H1 (cell line): ENCODE data around the gene ZNF516. TPM values are rescaled to one million over a fixed set of nuclear protein-coding genes. Genes with fewer than 3 reads are reported as not detected.
A peak's percentile ranks its signal among the peaks of the same experiment; 100 is the strongest.

ENCODE experiments used
- CTCF ChIA-PET: fragments of 300-600 bp; sonication (Branson Sonifier 250); formaldehyde crosslinking; loops from one replicate; lab custom pipeline; 2021; ENCODE audit not compliant: partially characterized antibody; lab: Charles Lee
- POLR2A ChIA-PET: fragments of 300-600 bp; sonication (Branson Sonifier 250); formaldehyde crosslinking; loops from one replicate; lab custom pipeline; 2021; ENCODE audit warnings: inconsistent platforms; ENCODE audit not compliant: partially characterized antibody; lab: Charles Lee
- DNase-seq, 2 experiments: peaks; one replicate each; pipeline versions ENCODE4 v3.0.0 to v3.0.0-alpha.2; 2010 to 2022; ENCODE audit warnings: low spot score in 2 of 2, low read depth in 1 of 2, mixed read lengths in 1 of 2
- FAIRE-seq: peaks from 2 replicates; lab custom pipeline; 2011; peaks lifted over from hg19 to GRCh38; lab: Jason Lieb, UNC
- H2AFZ ChIP-seq: 2 replicates; pipeline ENCODE4 v1.8.1; 2012; ENCODE audit warnings: low read length, inconsistent platforms
- H2AK5ac ChIP-seq: 2 replicates; pipeline ENCODE4 v1.6.1; 2013; ENCODE audit warnings: low read depth, low read length
- H2BK120ac ChIP-seq: replicated peaks from 2 replicates; pipeline ENCODE3; 2013; ENCODE audit warnings: low read depth, low read length, inconsistent platforms
- H2BK12ac ChIP-seq: 2 replicates; pipeline ENCODE4 v1.6.1; 2013; ENCODE audit warnings: low read depth, low read length
- H2BK15ac ChIP-seq: 2 replicates; pipeline ENCODE4 v1.6.1; 2013; ENCODE audit warnings: low read length
- H2BK20ac ChIP-seq: 2 replicates; pipeline ENCODE4 v1.6.1; 2013; ENCODE audit warnings: low read length
- H2BK5ac ChIP-seq: 2 replicates; pipeline ENCODE4 v1.6.1; 2013; ENCODE audit warnings: low read depth, low read length
- H3K14ac ChIP-seq: 2 replicates; pipeline ENCODE4 v1.6.1; 2013; ENCODE audit warnings: inconsistent platforms; ENCODE audit not compliant: insufficient read length
- H3K18ac ChIP-seq: 2 replicates; pipeline ENCODE4 v1.6.1; 2013; ENCODE audit warnings: low read length; ENCODE audit errors: extremely low read depth
- H3K23ac ChIP-seq: 2 replicates; pipeline ENCODE4 v1.6.1; 2013; ENCODE audit warnings: inconsistent platforms; ENCODE audit not compliant: insufficient read length
- H3K23me2 ChIP-seq: 2 replicates; pipeline ENCODE4 v1.6.1; 2013; ENCODE audit warnings: low read depth, low read length
- H3K27ac ChIP-seq: 2 replicates; pipeline ENCODE4 v1.6.1; 2011; ENCODE audit warnings: low read depth, low read length, inconsistent platforms
- H3K27me3 ChIP-seq, 4 experiments: replicated peaks in 1 of 4; 1 replicate in 1 of 4; 2 replicates in 3 of 4; pipeline versions ENCODE4 v1.6.1 to v1.8.1; 2011 to 2013; ENCODE audit warnings: low read length in 3 of 4, mild to moderate bottlenecking in 3 of 4, inconsistent platforms in 2 of 4, mixed read lengths in 2 of 4, moderate library complexity in 1 of 4; ENCODE audit not compliant: control insufficient read depth in 3 of 4, insufficient read depth in 3 of 4; ENCODE audit errors: extremely low read depth in 1 of 4
- H3K36me3 ChIP-seq, 4 experiments: 2 replicates each; pipeline versions ENCODE4 v1.6.1 to v1.8.1; 2011 to 2013; ENCODE audit warnings: mild to moderate bottlenecking in 4 of 4, low read length in 3 of 4, moderate library complexity in 2 of 4, control low read depth in 1 of 4, inconsistent platforms in 1 of 4; ENCODE audit not compliant: insufficient read depth in 4 of 4, control insufficient read depth in 2 of 4
- H3K4ac ChIP-seq: replicated peaks from 2 replicates; pipeline ENCODE3; 2013; ENCODE audit warnings: low read length, low read depth, mixed read lengths, inconsistent platforms; ENCODE audit not compliant: insufficient read length
- H3K4me1 ChIP-seq, 4 experiments: replicated peaks in 1 of 4; 1 replicate in 1 of 4; 2 replicates in 3 of 4; pipeline versions ENCODE4 v1.6.1 to v1.8.1; 2011 to 2013; ENCODE audit warnings: low read length in 3 of 4, inconsistent platforms in 2 of 4, mixed read lengths in 1 of 4; ENCODE audit not compliant: insufficient read depth in 4 of 4, control insufficient read depth in 3 of 4
- H3K4me2 ChIP-seq, 2 experiments: 2 replicates each; pipeline versions ENCODE4 v1.6.1 to v1.8.1; 2011 to 2013; ENCODE audit warnings: low read depth in 2 of 2, low read length in 2 of 2, control low read depth in 1 of 2, inconsistent platforms in 1 of 2, mild to moderate bottlenecking in 1 of 2; ENCODE audit not compliant: insufficient read depth in 1 of 2
- H3K4me3 ChIP-seq, 4 experiments: fragments of 200-600, 300-600 bp in 1 of 4; sonication (generic), shearing (Covaris generic), sonication (Bioruptor Twin) in 1 of 4; 2 replicates each; pipeline versions ENCODE4 v1.5.1 to v1.8.1; 2011 to 2016; ENCODE audit warnings: low read length in 4 of 4, low read depth in 3 of 4, control low read depth in 2 of 4, inconsistent platforms in 2 of 4, mild to moderate bottlenecking in 2 of 4, mixed read lengths in 1 of 4, moderate library complexity in 1 of 4; ENCODE audit not compliant: insufficient read depth in 2 of 4; ENCODE audit errors: extremely low read depth in 1 of 4
- H3K56ac ChIP-seq: replicated peaks from 2 replicates; pipeline ENCODE3; 2013; ENCODE audit warnings: low read depth, mild to moderate bottlenecking, mixed read lengths, low read length, inconsistent platforms; ENCODE audit not compliant: insufficient read length
- H3K79me1 ChIP-seq: 2 replicates; pipeline ENCODE4 v1.6.1; 2013; ENCODE audit warnings: low read depth, low read length, control low read depth
- H3K79me2 ChIP-seq, 2 experiments: 2 replicates each; pipeline versions ENCODE4 v1.6.1 to v1.8.1; 2012 to 2013; ENCODE audit warnings: low read length in 2 of 2, mild to moderate bottlenecking in 2 of 2, inconsistent platforms in 1 of 2; ENCODE audit not compliant: insufficient read depth in 2 of 2, control insufficient read depth in 1 of 2
- H3K9ac ChIP-seq, 4 experiments: replicated peaks in 1 of 4; 1 replicate in 1 of 4; 2 replicates in 3 of 4; pipeline versions ENCODE4 v1.6.1 to v1.8.1; 2011 to 2013; ENCODE audit warnings: low read depth in 3 of 4, low read length in 3 of 4, control low read depth in 2 of 4, mild to moderate bottlenecking in 2 of 4, moderate library complexity in 2 of 4, inconsistent platforms in 1 of 4; ENCODE audit errors: extremely low read depth in 1 of 4
- H3K9me3 ChIP-seq, 2 experiments: 2 replicates each; pipeline versions ENCODE4 v1.6.1 to v1.8.1; 2012 to 2013; ENCODE audit warnings: mild to moderate bottlenecking in 2 of 2, moderate library complexity in 2 of 2, control low read depth in 1 of 2, inconsistent platforms in 1 of 2, low read depth in 1 of 2, low read length in 1 of 2, mixed read lengths in 1 of 2; ENCODE audit not compliant: insufficient read depth in 2 of 2
- H4K20me1 ChIP-seq, 2 experiments: replicated peaks in 1 of 2; 2 replicates each; pipeline versions ENCODE3 to v1.8.1; 2011 to 2013; ENCODE audit warnings: inconsistent platforms in 2 of 2, low read length in 2 of 2, mild to moderate bottlenecking in 1 of 2; ENCODE audit not compliant: insufficient read depth in 2 of 2, control insufficient read depth in 1 of 2
- H4K5ac ChIP-seq: 2 replicates; pipeline ENCODE4 v1.6.1; 2013; ENCODE audit warnings: low read length, low read depth, mixed read lengths, inconsistent platforms; ENCODE audit not compliant: insufficient read length
- H4K8ac ChIP-seq: 2 replicates; pipeline ENCODE4 v1.8.0; 2013; ENCODE audit warnings: mild to moderate bottlenecking, moderate library complexity, low read length, inconsistent platforms; ENCODE audit not compliant: insufficient read depth; ENCODE audit errors: extremely low read depth
- H4K91ac ChIP-seq: replicated peaks from 2 replicates; pipeline ENCODE3; 2013; ENCODE audit warnings: low read length, mixed read lengths, inconsistent platforms; ENCODE audit not compliant: insufficient read length
- CTBP2 ChIP-seq: IDR thresholded peaks from 2 replicates; pipeline ENCODE4 v1.7.0; 2011; ENCODE audit warnings: borderline replicate concordance, mild to moderate bottlenecking, moderate library complexity, mixed read lengths, low read length; ENCODE audit not compliant: insufficient read depth, insufficient read length
- RFX5 ChIP-seq: IDR thresholded peaks from 2 replicates; pipeline ENCODE4 v1.6.1; 2011; ENCODE audit warnings: low read depth, low read length, improper control_type of control experiment, borderline replicate concordance
- RNF2 ChIP-seq: fragments of 200-900, 300-1000 bp; sonication (generic); IDR thresholded peaks from 2 replicates; pipeline ENCODE4 v1.7.1; 2016; ENCODE audit warnings: borderline replicate concordance, low read depth, mild to moderate bottlenecking, antibody characterized with exemption, low read length; ENCODE audit not compliant: poor library complexity, severe bottlenecking; ENCODE audit errors: missing control alignments
- SP1 ChIP-seq: IDR thresholded peaks from 2 replicates; pipeline ENCODE4 v1.6.1; 2011; ENCODE audit warnings: low read depth, low read length
- SP2 ChIP-seq: IDR thresholded peaks from 2 replicates; pipeline ENCODE4 v1.6.1; 2012; ENCODE audit warnings: mild to moderate bottlenecking, low read length, inconsistent platforms
- TAF1 ChIP-seq: IDR thresholded peaks from 2 replicates; pipeline ENCODE4 v1.6.1; 2011; ENCODE audit warnings: mild to moderate bottlenecking, low read depth, low read length
- TBP ChIP-seq: IDR thresholded peaks from 2 replicates; pipeline ENCODE4 v1.6.1; 2011; ENCODE audit warnings: low read depth, low read length, improper control_type of control experiment
- ZNF274 ChIP-seq: IDR thresholded peaks from 2 replicates; pipeline ENCODE4 v1.7.0; 2012; ENCODE audit warnings: low read length, borderline replicate concordance; ENCODE audit errors: extremely low read depth
- WGBS, 2 experiments: shearing (Covaris generic) in 1 of 2; methylation state at CpG; one replicate each; pipeline versions ENCODE4 v1.1.6 to v1.1.7; 2013 to 2015; ENCODE audit warnings: low lambda C conversion rate in 2 of 2, mixed read lengths in 2 of 2, inconsistent platforms in 1 of 2, low coverage in 1 of 2, missing lambda C conversion rate in 1 of 2; ENCODE audit not compliant: insufficient replicate concordance in 2 of 2, insufficient coverage in 1 of 2, insufficient read length in 1 of 2; ENCODE audit errors: extremely low coverage in 1 of 2, missing lambda C conversion rate in 1 of 2; 5-methylcytosine and 5-hydroxymethylcytosine counted together
- polyA plus RNA-seq, 7 experiments: library from polyadenylated mRNA; depleted of rRNA in 3 of 7; stranded (reverse) in 5 of 7; unstranded in 2 of 7; fragments of >200 nt in 5 of 7; fragments of 200-250 nt in 2 of 7; gene quantifications; 1 replicate in 5 of 7; 2 replicates in 1 of 7; 4 replicates in 1 of 7; pipeline versions ENCODE4 v1.2.1 to v1.2.3, GENCODE V29; 2011 to 2013; ENCODE audit warnings: missing spikeins in 2 of 7, mixed read lengths in 2 of 7
- total RNA-seq: library from RNA; stranded (reverse); fragmentation: NEBNext Ultra II Directional; extraction: Animal tissue kit (Norgen Biotek cat#: 25700); gene quantifications from 2 replicates; pipeline ENCODE4 v1.2.1, GENCODE V29; 2021

Gene ZNF516
- total and polyA plus RNA-seq, 2 of the 8 experiments (the other 6 are each of a cell fraction or from before 2014, with no cell fraction given) = 7.3 to 17.0 TPM

DNA sequence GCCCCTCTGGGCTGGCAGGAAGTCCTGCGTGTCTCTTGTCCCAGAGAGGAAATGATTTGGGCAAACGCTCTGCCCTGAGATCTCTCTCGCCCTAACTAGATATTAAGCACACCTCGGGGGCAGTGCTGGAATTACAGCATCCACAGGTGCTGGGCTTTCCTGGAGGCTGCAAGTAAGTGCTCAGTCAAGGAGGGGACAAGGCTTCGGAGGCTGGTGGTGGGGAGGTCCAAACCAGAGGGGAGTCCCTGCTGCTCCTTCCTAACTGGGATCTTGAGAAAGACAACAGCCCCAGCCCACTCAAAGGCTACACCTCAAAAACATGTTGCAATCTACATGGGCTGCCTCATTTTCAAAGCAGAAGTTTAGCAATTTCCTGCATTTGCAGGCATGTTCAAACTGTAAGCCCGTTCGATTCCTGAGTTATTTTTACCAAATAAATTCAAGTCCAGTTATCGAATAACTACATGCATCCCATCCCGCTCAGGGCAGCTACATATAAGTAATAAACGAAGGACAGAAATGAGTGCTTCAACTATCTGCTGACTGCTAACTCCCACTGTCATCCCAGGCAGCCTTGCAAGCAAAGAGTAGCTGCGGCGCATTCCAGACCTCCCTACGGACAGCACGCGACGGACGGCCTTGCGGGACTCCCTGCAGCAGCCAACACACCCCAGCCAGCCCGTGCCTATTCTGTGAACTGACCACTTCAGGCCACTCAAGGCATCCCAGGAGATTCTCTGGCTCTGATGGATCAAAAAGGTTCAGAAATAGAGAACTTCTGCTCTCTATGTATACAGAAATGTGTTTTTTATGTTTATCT, 27.5 kb downstream of the ZNF516 start:
- no peaks in the 10 kb centered on the region for H3K23me2 ChIP-seq
- no peak overlapping the region for H3K9ac ChIP-seq
- no peak overlapping the region for H4K91ac ChIP-seq
- H3K56ac ChIP-seq = no peak overlapping the region
- POLR2A ChIA-PET = no interaction called here
- 0 out of 2 replicates have a peak, but pooled peaks cover 5% of the 10 kb centered on the region for H3K79me1 ChIP-seq
- H3K4me2 ChIP-seq = no peak overlapping the region
- H2BK20ac ChIP-seq = no peak overlapping the region
- H3K4ac ChIP-seq = no peak overlapping the region
- H2AK5ac ChIP-seq = no peak overlapping the region
- H4K20me1 ChIP-seq = peaks cover 0 to 14% of the 10 kb centered on the region in 2 experiments
- H2BK12ac ChIP-seq = no peak overlapping the region
- no peak overlapping the region for H3K27ac ChIP-seq
- WGBS, 2 experiments = 86% methylated on average over 17 of the region's 19 CpGs; no CpG with 5 or more reads in 1 of the 2 experiments
- CTCF ChIA-PET = interaction anchor here (1.0 to 1.2 kb wide), 3 partner anchors 11 to 14 kb away, joined by 3 to 4 read pairs (median 4); no protein-coding TSS in a partner anchor
- H3K36me3 ChIP-seq = no peaks in the 10 kb centered on the region
- no peaks in the 10 kb centered on the region for H3K4me1 ChIP-seq
- H4K5ac ChIP-seq = no peak overlapping the region
- no peak overlapping the region for H2AFZ ChIP-seq
- no peak overlapping the region for H2BK5ac ChIP-seq
- no peak for FAIRE-seq
- H2BK120ac ChIP-seq = no peak overlapping the region
- H3K18ac ChIP-seq = no peak overlapping the region
- peak in 1 of 2 experiments; percentile 44 for DNase-seq
- H3K9me3 ChIP-seq = no peaks in the 10 kb centered on the region
- no peak overlapping the region for H3K4me3 ChIP-seq
- H3K27me3 ChIP-seq = no peaks in the 10 kb centered on the region
- no peak for TF ChIP-seq RFX5
- TF ChIP-seq TBP = no peak
- no peak for TF ChIP-seq TAF1
- no peak for TF ChIP-seq SP1
- no peak for TF ChIP-seq CTBP2
- no peak for TF ChIP-seq ZNF274
- TF ChIP-seq SP2 = no peak
- no peak for TF ChIP-seq RNF2
- peaks cover 0 to 11% of the 10 kb centered on the region in 2 experiments; a peak in 3 of 4 replicates for H3K79me2 ChIP-seq
- H3K23ac ChIP-seq = no peak overlapping the region
- no peak overlapping the region for H4K8ac ChIP-seq
- no peak overlapping the region for H3K14ac ChIP-seq
- H2BK15ac ChIP-seq = no peak overlapping the region
